ENCODE measurements around the gene WDR18. TPM values are rescaled to one million over a fixed set of nuclear protein-coding genes. Genes with fewer than 3 reads are reported as not detected.

Gene WDR18
- total RNA-seq, 1 donor from 2014 or later: 29.2 TPM

GRCh38 chr19:974564-975257 is 9.4 kb upstream of the WDR18 start:
- Histone ChIP-seq H3K36me3 (peaks cover 32% of the 10 kb centered on the region), H3K9me3 (peaks cover 8% of the 10 kb centered on the region), H3K27me3 (ENCODE audit: low read depth) (no peaks in the 10 kb centered on the region), H3K27ac (no peak overlapping the region), H3K4me3 (no peak overlapping the region), H3K4me1 (peaks cover 4% of the 10 kb centered on the region)
- ATAC-seq: no peak
- intact Hi-C loops (cut with DNase I): no loop called here
- DNase-seq: no peak
- TF ChIP-seq, protein P1, sequence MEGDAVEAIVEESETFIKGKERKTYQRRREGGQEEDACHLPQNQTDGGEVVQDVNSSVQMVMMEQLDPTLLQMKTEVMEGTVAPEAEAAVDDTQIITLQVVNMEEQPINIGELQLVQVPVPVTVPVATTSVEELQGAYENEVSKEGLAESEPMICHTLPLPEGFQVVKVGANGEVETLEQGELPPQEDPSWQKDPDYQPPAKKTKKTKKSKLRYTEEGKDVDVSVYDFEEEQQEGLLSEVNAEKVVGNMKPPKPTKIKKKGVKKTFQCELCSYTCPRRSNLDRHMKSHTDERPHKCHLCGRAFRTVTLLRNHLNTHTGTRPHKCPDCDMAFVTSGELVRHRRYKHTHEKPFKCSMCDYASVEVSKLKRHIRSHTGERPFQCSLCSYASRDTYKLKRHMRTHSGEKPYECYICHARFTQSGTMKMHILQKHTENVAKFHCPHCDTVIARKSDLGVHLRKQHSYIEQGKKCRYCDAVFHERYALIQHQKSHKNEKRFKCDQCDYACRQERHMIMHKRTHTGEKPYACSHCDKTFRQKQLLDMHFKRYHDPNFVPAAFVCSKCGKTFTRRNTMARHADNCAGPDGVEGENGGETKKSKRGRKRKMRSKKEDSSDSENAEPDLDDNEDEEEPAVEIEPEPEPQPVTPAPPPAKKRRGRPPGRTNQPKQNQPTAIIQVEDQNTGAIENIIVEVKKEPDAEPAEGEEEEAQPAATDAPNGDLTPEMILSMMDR (IDR thresholded peaks at IDR 0.05): no peak

- Histone ChIP-seq H3K36me3 (peaks cover 14% of the 10 kb centered on the region), H3K27ac (no peak overlapping the region), H3K27me3 (ENCODE audit: low read depth) (no peaks in the 10 kb centered on the region), H3K4me1 (peaks cover 12% of the 10 kb centered on the region), H3K4me3 (no peak overlapping the region), H3K9me3 (no peaks in the 10 kb centered on the region)
- DNase-seq (no peak), ATAC-seq (no peak)
- intact Hi-C loops (cut with DNase I): no loop called here
- TF ChIP-seq, protein P1 (IDR thresholded peaks at IDR 0.05): no peak
Measured at GRCh38 chr19:976476-976875, 7.7 kb upstream of the WDR18 start.

- Histone ChIP-seq H3K4me3 (no peak overlapping the region), H3K36me3 (peaks cover 8% of the 10 kb centered on the region), H3K27ac (no peak overlapping the region), H3K4me1 (peaks cover 12% of the 10 kb centered on the region), H3K9me3 (no peaks in the 10 kb centered on the region), H3K27me3 (ENCODE audit: low read depth) (no peaks in the 10 kb centered on the region)
- TF ChIP-seq, protein P1 (IDR thresholded peaks at IDR 0.05): no peak
- DNase-seq (no peak), ATAC-seq (no peak)
- intact Hi-C loops (cut with DNase I): no loop called here
Measured at GRCh38 chr19:977058-977464, 7.1 kb upstream of the WDR18 start.

DNA sequence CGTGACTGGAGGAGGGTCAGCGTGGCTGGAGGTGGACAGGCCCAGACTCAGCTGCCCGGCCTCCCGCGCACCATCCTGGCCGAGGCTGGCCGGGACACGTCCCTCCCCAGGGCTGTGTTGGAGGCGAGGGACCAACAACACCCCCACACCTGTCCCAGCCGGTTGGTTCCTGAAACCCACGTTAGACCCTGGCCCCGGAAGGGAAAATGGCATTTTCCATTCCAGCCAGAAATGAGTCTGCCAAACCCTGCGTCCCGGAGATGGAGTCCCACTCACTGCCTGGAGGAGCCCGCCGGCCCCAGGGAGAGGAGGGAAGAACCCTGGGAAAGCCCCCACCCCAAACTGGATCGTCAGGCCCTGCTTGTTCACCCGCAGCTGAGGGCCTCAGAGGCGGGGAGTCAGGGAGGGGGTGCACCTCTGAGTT is 4.8 kb upstream of the WDR18 start:
- DNase-seq (peak; percentile 36), ATAC-seq (no peak)
- Histone ChIP-seq H3K9me3 (no peaks in the 10 kb centered on the region), H3K36me3 (no peaks in the 10 kb centered on the region), H3K4me3 (no peak overlapping the region), H3K4me1 (peaks cover 30% of the 10 kb centered on the region), H3K27ac (no peak overlapping the region), H3K27me3 (ENCODE audit: low read depth) (no peaks in the 10 kb centered on the region)
- intact Hi-C loops (cut with DNase I): no loop called here
- TF ChIP-seq, protein P1 (IDR thresholded peaks at IDR 0.05): no peak

GRCh38 chr19:980133-980998 is 3.8 kb upstream of the WDR18 start:
- TF ChIP-seq, protein P1 (IDR thresholded peaks at IDR 0.05): no peak
- Histone ChIP-seq H3K27me3 (ENCODE audit: low read depth) (no peaks in the 10 kb centered on the region), H3K27ac (no peak overlapping the region), H3K4me3 (no peak overlapping the region), H3K9me3 (no peaks in the 10 kb centered on the region), H3K4me1 (peaks cover 37% of the 10 kb centered on the region), H3K36me3 (no peaks in the 10 kb centered on the region)
- DNase-seq (peak; percentile 49), ATAC-seq (no peak)
- intact Hi-C loops (cut with DNase I): loop anchor here (5.0 to 10.0 kb wide), 2 partner anchors 58 to 206 kb away; no protein-coding TSS in a partner anchor

Data from lower lobe of right lung (tissue), 2 donors.